Large intestine (tissue), 3 donors: Measurements from ENCODE around the gene STXBP5L. TPM values are rescaled to one million over a fixed set of nuclear protein-coding genes. Genes with fewer than 3 reads are reported as not detected.
"Not testable (repeated sequence)": the region's sequence is repeated elsewhere in the genome, so short reads cannot be mapped to it uniquely, and the experiment has no call there.

Experiments used
- DNase-seq, 2 donors: peaks; one replicate each; pipeline versions ENCODE4 v3.0.0 to v3.0.0-alpha.2; 2013
- H3K27ac ChIP-seq: one replicate; pipeline ENCODE4 v1.5.1; 2013; ENCODE audit warnings: low read length
- H3K27me3 ChIP-seq: 2 replicates; pipeline ENCODE4 v1.6.1; 2013; ENCODE audit warnings: low read length; ENCODE audit not compliant: control insufficient read depth, insufficient read depth
- H3K36me3 ChIP-seq: 2 replicates; pipeline ENCODE4 v1.6.1; 2013; ENCODE audit warnings: low read length; ENCODE audit not compliant: control insufficient read depth, insufficient read depth
- H3K4me1 ChIP-seq: one replicate; pipeline ENCODE4 v1.6.1; 2013; ENCODE audit warnings: low read length; ENCODE audit not compliant: control insufficient read depth, insufficient read depth
- H3K4me3 ChIP-seq: one replicate; pipeline ENCODE4 v1.5.1; 2013; ENCODE audit warnings: low read length
- H3K9me3 ChIP-seq: one replicate; pipeline ENCODE4 v1.6.1; 2013; ENCODE audit warnings: mild to moderate bottlenecking, low read depth, low read length, moderate library complexity; ENCODE audit not compliant: control insufficient read depth
- WGBS: methylation state at CpG from one replicate; pipeline ENCODE4 v1.1.5; 2013; ENCODE audit warnings: low lambda C conversion rate; ENCODE audit not compliant: insufficient coverage; 5-methylcytosine and 5-hydroxymethylcytosine counted together
- polyA plus RNA-seq: library from polyadenylated mRNA; unstranded; fragments of 120-200 nt; gene quantifications from one replicate; pipeline ENCODE4 v1.2.1, GENCODE V29; 2013

Gene STXBP5L
- polyA plus RNA-seq, 1 donor: 0.84 TPM

DNA sequence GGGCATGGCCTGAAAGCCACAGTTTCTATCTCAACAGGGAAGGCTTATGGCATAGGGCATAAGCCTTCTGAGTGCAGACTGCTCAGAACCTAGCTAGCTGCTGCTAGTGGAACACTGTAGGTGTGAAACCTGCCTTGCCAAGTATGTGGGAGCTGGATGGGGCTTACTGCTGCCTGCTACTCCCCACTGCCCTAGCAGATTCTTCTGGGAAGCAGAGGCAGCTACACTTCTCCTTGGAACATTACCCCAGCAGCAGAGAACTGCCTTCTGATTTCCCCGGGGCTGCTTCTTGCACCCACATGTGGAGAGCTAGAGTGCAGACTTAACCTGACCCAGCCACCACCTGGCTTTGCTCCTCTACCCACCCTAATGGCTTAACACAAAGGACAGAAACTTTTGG, 422.1 kb downstream of the STXBP5L start:
- no CpG with 5 or more reads among the region's 1 CpG for WGBS
- no peak for DNase-seq
- no peak overlapping the region for H3K4me3 ChIP-seq
- H3K4me1 ChIP-seq: no peaks in the 10 kb centered on the region
- H3K27me3 ChIP-seq: no peaks in the 10 kb centered on the region
- H3K27ac ChIP-seq: no peak overlapping the region
- H3K36me3 ChIP-seq: no peaks in the 10 kb centered on the region
- no peaks in the 10 kb centered on the region for H3K9me3 ChIP-seq

GRCh38 chr3:121330634-121331033, 422.6 kb downstream of the STXBP5L start:
- Histone ChIP-seq H3K27ac (no peak overlapping the region), H3K4me1 (no peaks in the 10 kb centered on the region), H3K4me3 (no peak overlapping the region), H3K27me3 (no peaks in the 10 kb centered on the region), H3K9me3 (no peaks in the 10 kb centered on the region), H3K36me3 (no peaks in the 10 kb centered on the region)
- no peak for DNase-seq
- no CpG with 5 or more reads among the region's 4 CpGs for WGBS

DNA sequence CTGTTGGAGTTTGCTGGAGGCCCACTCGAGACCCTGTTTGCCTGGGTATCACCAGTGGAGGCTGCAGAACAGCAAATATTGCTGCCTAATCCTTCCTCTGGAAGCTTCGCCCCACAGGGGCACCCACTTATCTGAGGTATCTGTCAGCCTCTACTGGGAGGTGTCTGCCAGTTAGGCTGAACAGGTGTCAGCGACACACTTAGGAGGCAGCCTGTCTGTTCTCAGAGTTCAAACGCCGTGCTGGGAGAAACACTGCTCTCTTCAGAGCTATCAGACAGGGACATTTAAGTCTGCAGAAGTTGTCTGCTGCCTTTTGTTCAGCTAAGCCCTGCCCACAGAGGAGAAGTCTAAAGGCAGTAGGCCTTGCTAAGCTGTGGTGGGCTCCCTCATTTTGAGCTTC, 448.0 kb downstream of the STXBP5L start:
- no CpG with 5 or more reads among the region's 5 CpGs for WGBS
- not testable (repeated sequence) for H3K27me3 ChIP-seq

DNA sequence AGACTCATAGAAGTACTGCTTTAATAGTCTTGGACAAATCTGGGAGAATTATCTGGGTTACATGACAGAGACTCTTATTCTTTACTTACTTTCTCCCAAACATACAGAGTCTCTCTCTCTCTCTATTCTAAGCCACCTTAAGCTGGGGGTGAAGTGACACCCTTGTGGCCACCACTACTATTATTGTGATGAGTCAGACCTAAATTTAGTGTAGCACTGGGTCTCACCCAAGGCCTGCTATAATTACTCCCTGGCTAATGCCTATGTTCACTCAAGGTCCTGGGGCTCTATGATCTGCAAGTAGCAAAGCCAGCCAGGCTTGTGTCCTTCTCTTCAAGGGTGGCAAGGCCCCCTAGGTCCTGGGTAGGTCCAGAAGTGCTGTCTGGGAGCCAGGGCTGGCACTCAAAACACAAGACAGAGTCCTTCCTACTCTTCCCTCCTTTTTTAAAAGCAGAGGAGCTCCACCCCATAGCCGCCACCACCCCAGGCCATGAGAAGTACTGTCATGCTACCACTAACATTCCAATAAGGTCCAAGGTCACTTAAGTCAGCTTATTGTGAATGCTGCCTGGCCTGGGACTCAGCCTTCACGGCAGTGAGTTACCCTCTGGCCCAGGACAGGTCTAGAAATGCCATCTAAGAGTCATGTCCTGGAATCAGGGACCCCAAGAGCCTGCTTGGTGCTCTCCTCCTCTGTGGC, 454.2 kb downstream of the STXBP5L start:
- Histone ChIP-seq H3K27ac (no peak overlapping the region), H3K9me3 (no peaks in the 10 kb centered on the region), H3K4me1 (no peaks in the 10 kb centered on the region), H3K4me3 (no peak overlapping the region), H3K27me3 (no peaks in the 10 kb centered on the region), H3K36me3 (no peaks in the 10 kb centered on the region)
- no peak for DNase-seq
- WGBS: no CpG with 5 or more reads among the region's 2 CpGs

More for the DNA sequence above, 448.0 kb downstream of the STXBP5L start:
- not testable (repeated sequence) for DNase-seq, H3K4me1 ChIP-seq, H3K36me3 ChIP-seq, H3K27ac ChIP-seq, H3K9me3 ChIP-seq, H3K4me3 ChIP-seq

- H3K4me3 ChIP-seq, H3K27me3 ChIP-seq, H3K27ac ChIP-seq, H3K4me1 ChIP-seq, DNase-seq, H3K36me3 ChIP-seq, H3K9me3 ChIP-seq: not testable (repeated sequence)
- no CpG with 5 or more reads among the region's 3 CpGs for WGBS
These were observed 480.3 kb downstream of the STXBP5L start for GRCh38 chr3:121388308-121388707.

DNA sequence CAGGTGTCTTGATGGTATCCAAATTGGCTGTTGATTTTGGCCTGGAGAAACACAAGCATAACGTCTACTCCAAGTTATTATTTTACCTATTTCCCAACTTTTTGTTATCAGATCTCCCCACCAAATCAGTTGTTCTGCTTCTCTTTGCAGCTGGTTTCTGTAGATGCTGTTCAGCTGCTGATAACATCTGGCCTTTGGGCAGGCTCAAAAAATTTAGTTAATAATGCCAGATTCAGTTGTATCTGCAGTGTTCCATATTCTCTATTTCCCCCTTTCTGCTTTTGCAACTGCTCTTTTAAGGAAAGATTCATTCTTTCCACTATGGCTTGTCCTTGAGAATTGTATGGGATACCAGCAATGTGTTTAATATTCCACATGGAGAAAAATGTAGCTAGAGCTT, 488.0 kb downstream of the STXBP5L start:
- DNase-seq, H3K4me3 ChIP-seq, H3K27ac ChIP-seq, H3K9me3 ChIP-seq, H3K4me1 ChIP-seq, H3K27me3 ChIP-seq, H3K36me3 ChIP-seq: not testable (repeated sequence)
- no CpG with 5 or more reads among the region's 1 CpG for WGBS

- H3K4me3 ChIP-seq, H3K27me3 ChIP-seq, H3K4me1 ChIP-seq, DNase-seq, H3K9me3 ChIP-seq, H3K27ac ChIP-seq, H3K36me3 ChIP-seq: not testable (repeated sequence)
- WGBS: 98% methylated on average over 4 of the region's 8 CpGs
These were observed 490.0 kb downstream of the STXBP5L start for GRCh38 chr3:121398051-121398450.

DNA sequence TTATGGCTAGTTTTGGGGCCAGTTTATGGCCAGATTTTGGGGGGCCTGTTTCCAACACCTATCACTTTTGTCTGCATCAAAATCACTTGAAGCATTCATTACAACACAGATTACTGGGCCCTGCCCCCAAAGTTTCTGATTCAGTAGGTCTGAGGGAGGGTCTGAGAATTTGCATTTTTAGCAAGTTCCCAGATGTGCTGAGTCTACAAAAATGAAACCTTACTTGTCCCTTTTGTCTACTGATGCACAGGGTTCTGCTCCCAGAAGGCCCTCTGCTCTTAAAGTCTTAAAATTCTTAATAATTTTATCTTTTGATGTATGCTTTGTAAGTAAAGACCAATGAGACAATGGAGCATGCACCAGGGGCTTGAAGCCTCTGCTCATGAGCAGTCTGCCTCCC, 491.8 kb downstream of the STXBP5L start:
- no peak overlapping the region for H3K27ac ChIP-seq
- no peaks in the 10 kb centered on the region for H3K4me1 ChIP-seq
- H3K36me3 ChIP-seq: no peaks in the 10 kb centered on the region
- H3K4me3 ChIP-seq: no peak overlapping the region
- no peaks in the 10 kb centered on the region for H3K9me3 ChIP-seq
- H3K27me3 ChIP-seq: peaks cover 2% of the 10 kb centered on the region
- no peak for DNase-seq

DNA sequence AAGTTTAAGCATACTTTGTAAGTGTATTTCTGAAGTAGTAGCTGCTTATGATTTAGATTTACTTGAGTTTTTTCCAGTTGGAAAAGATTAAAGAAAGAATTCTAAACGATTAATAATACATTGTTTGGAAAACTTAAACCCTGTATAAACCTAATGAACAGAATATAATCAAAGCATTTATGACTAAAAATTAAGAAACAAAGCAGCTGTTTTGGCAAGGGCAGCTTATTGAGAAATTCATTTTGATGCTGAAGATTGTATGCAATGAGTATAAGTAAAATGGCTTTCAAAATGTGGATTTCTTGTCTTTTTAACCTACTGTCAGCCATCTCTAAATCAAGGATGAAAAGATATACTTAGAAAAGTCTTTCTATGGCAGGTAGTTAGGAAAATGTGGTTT, 497.6 kb downstream of the STXBP5L start:
- Histone ChIP-seq H3K27ac (no peak overlapping the region), H3K4me3 (no peak overlapping the region), H3K4me1 (no peaks in the 10 kb centered on the region), H3K9me3 (no peaks in the 10 kb centered on the region), H3K36me3 (no peaks in the 10 kb centered on the region), H3K27me3 (peaks cover 2% of the 10 kb centered on the region)
- 80% methylated on average over 1 of the region's 1 CpG for WGBS
- DNase-seq: no peak

- H3K4me3 ChIP-seq: no peak overlapping the region
- no peaks in the 10 kb centered on the region for H3K9me3 ChIP-seq
- H3K27ac ChIP-seq: no peak overlapping the region
- no peaks in the 10 kb centered on the region for H3K4me1 ChIP-seq
- no peaks in the 10 kb centered on the region for H3K36me3 ChIP-seq
- no peak for DNase-seq
- H3K27me3 ChIP-seq: no peaks in the 10 kb centered on the region
- 80% methylated on average over 1 of the region's 1 CpG for WGBS
These were observed 503.5 kb downstream of the STXBP5L start for GRCh38 chr3:121411523-121411922.

GRCh38 chr3:121414924-121415323, 506.9 kb downstream of the STXBP5L start:
- no CpG with 5 or more reads among the region's 2 CpGs for WGBS
- Histone ChIP-seq H3K4me1 (no peaks in the 10 kb centered on the region), H3K4me3 (no peak overlapping the region), H3K36me3 (no peaks in the 10 kb centered on the region), H3K9me3 (no peaks in the 10 kb centered on the region), H3K27ac (no peak overlapping the region), H3K27me3 (no peaks in the 10 kb centered on the region)
- no peak for DNase-seq
